RPMI7951 (cell line): ENCODE results near the gene ATRN. TPM values are rescaled to one million over a fixed set of nuclear protein-coding genes. Genes with fewer than 3 reads are reported as not detected.
"Not testable (repeated sequence)": the region's sequence is repeated elsewhere in the genome, so short reads cannot be mapped to it uniquely, and the experiment has no call there.

Source experiments
- DNase-seq: peaks from one replicate; pipeline ENCODE4 v3.0.0-alpha.2; 2012; ENCODE audit warnings: low read depth
- total RNA-seq: library from RNA; depleted of rRNA; stranded (reverse); fragments of >200 nt; shearing (Covaris generic); gene quantifications from 2 replicates; pipeline ENCODE4 v1.2.3, GENCODE V29; 2014

The ATRN gene
- total RNA-seq, 1 experiment from 2014 or later = 30.2 TPM

DNA sequence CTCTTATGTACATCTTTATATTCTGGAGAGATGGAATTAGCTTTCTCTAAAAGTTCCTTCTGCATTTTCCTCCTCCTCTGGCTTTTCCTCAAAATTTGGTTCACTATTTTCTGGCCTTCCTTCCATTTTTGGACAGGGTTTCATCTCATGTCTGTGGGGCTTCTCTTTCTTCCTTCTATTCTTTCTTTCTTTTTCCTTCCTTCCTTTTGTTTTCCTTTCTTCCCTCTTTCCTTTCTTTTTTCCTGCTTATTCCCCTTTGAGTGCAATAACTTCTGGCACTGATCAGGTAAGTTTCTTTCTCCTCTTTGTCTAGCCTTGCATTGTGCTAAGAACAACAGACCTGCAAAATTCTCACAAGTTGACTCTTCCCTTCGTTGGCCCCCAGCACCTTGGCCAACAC lies 5.5 kb upstream of the ATRN start:
- no peak for DNase-seq

DNA sequence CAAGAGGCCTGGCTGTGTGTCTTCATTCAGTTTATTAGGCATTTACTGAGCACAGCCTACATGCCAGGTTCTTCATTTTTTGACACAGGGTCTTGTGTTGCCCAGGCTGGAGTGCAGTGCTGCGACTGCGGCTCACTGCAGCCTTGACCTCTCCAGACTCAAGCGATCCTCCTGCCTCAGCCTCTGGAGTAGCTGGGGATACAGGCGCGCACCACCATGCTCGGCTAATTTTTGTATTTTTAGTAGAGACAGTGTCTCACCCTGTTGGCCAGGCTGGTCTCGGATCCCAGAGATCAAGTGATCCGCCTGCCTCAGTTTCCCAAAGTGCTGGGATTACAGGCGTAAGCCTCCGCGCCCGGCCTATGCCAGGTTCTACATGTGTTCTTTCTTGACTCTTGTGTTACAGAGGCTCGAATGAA lies 601 bp upstream of the ATRN start:
- no peak for DNase-seq

DNA sequence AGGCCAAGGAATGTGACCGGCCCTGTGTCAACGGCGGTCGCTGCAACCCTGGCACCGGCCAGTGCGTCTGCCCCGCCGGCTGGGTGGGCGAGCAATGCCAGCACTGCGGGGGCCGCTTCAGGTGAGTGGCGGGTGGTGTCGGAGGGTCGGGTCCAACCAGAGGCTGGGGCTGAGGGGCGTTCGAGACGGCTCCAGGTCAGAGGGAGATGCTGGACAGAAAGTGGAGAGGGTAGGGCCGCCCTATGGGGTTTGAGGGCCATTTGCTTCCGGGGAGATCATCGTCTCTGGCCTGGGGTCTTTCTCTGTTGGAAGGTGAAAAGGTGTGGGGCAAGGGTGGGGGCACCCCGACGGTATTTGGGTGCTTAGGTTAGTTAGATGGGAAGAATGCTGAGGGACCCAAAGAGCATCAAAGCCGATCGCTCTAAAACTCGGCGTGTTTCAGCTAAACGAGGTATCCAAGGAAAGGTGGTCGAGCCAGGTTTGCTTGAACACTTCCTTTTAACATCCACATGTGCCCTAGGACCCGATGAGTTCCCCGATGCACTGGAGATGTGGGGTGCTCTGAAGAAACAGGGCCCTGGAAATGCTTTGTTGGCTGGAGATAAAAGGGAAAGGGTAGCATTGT lies 691 bp downstream of the ATRN start:
- no peak for DNase-seq

DNA sequence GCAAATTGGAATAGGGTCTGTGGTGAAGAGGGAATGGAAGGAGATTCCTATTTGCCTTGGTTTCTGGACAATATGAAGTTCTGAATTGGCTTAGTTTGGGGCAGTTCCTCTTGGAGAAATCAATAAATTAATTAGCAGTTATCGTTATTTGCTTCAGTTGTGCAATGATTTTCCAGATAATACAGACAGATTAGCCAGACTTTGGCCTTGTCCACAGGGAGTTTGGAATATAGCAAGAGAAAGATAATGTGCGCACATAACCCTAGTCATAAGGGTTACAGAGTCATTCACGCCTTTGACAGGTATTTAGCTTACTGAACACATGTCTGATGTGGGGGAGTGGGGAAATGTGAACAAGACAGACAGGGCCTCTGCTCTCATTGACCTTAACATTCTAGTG lies 1.3 kb downstream of the ATRN start:
- no peak for DNase-seq

DNA sequence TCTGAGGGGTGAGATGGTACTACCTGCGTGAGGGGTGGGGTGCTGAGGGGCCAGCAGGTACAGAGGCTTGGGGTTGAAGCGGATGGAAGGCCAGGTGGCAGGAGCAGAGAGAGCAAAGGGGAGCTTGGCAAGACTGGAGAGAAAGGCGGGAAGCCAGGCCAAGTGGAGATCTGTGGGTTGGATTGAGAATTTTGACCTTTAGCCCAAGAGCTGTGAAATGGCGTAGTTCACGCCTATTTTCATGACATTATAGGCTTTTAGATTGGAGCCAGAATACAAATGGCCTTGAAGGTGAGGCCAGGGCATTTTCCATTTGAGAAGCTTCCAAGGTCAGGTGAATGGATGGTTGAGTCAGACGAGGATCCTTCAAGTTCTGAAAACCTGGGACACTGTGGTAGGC lies 2.5 kb downstream of the ATRN start:
- DNase-seq = no peak

DNA sequence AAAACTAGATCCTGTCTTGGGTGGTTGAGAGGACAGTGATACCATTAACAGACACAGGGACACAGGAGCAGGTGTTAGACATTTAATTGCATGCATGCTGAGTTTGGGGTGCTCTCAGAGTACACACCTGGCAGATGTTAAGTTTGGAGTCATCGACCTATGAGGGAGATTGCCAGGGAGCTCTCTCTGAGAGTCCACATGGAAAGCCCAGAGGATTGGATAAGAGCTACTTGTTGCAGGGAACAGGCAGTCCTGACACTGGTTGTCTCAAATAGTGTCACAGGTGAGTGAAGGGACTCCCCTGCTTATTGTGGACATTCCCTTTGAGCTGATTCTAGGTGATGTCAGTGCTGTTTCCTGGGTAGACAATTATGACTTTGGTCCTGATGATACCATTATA lies 3.1 kb downstream of the ATRN start:
- no peak for DNase-seq

DNA sequence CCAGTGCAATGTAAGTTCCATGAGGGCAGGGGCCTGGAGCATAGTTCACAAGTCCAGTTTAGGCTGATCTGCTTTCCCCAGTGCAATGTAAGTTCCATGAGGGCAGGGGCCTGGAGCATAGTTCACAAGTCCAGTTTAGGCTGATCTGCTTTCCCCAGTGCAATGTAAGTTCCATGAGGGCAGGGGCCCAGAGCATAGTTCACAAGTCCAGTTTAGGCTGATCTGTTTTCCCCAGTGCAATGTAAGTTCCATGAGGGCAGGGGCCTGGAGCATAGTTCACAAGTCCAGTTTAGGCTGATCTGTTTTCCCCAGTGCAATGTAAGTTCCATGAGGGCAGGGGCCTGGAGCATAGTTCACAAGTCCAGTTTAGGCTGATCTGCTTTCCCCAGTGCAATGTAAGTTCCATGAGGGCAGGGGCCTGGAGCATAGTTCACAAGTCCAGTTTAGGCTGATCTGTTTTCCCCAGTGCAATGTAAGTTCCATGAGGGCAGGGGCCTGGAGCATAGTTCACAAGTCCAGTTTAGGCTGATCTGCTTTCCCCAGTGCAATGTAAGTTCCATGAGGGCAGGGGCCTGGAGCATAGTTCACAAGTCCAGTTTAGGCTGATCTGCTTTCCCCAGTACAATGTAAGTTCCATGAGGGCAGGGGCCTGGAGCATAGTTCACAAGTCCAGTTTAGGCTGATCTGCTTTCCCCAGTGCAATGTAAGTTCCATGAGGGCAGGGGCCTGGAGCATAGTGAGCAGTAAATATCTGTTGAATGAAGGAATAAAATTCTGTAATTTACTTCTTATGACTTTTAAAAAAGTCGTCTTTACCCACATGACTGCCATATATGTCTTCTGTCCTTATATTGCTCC lies 6.4 kb downstream of the ATRN start:
- DNase-seq = not testable (repeated sequence)

DNA sequence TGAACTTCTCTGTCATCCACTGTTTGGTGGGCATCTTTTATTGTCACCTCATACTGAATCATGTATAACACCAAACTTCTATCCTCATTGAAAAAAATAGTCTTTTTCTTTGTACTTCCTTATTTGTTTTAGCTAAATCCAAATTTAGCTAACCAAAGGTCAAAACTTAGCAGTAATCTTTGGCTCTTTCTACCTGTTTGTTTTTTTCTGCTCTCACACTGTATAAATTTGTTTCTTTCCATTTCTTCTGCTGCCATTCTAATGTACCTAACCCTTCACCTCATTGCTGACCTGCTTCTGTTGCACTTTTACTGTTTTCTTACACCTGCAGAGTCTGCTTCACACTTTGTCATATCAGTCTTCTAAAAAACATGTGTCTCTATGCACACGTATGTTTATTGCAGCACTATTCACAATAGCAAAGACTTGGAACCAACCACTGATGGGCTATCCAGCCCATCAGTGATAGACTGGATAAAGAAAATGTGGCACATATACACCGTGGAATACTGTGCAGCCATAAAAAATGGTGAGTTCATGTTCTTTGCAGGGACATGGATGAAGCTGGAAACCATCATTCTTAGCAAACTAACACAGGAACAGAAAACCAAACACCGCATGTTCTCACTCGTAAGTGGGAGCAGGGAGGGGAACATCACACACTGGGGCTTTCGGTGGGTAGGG lies 7.2 kb downstream of the ATRN start:
- no peak for DNase-seq

DNA sequence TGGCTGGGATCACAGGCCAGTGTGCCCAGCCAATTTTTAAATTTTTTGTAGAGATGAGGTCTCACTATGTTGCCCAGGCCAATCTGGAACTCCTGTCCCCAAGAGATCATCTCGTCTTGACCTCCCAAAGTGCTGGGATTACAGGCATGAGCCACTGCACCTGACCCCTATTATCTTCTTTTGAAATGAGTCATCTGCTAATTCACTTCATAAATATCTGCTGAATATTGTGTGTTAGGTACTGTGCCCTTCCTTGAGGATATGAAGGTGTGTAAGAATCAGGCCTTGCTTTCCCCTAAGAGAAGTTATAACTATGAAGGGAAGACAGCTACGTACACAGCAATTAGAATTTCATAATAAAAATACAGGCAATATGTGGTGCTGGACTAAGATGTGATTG lies 8.2 kb downstream of the ATRN start:
- DNase-seq = no peak

DNA sequence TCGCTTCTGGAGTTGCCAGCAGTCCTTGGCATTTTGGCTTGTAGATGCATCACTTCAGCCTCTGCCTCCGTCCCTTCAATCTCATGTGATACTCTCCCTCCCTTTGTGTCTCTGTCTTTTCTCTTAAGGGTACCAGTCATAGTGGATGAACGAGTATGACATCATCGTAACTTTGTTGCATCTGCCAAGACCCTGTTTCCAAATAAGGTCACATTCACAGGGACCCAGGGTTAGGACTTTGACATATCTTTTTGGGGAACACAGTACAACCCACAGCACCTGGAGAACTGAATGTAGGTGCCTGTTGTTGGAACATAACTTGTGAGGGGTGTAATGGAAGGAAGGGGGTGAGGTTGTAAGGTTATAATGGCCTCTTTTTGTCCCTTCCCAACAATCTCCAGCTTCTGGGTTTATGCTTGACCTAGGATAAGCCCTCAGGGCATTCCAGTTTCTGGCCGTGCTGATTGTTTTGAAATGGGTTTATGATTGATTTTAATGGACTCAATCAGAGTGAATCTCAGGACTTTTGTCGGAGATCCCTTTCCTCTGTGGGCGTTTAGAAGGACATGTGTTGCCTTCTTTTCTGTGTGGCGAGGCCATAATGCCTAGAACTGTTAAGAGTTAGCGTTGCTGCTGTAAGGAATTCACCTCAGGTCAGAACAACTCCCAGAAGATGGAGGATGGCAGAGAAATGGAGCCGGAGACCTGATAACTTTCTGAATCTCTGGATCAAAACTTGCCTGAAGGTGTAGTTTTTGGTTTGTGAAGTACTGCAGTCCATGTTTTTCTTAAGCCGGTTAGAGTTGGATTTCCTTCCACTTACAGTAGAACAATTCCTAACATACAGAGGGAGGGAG lies 9.2 kb downstream of the ATRN start:
- no peak for DNase-seq

DNA sequence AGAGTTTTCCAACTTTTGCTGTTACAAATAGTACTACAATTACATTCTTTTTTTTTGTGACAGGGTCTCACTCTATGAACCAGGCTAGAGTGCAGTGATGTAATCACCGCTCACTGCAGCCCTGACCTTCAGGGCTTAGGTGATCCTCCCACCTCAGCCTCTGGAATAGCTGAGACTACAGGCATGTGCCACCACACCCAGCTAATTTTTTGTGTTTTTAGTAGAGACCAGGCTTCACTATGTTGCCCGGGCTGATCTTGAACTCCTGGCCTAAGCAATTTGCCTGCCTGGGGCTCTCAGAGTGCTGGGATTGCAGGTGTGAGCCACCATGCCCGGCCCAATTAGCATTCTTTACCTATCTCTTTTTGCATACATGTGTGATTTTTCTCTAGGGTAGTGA lies 12.5 kb downstream of the ATRN start:
- DNase-seq = no peak

DNA sequence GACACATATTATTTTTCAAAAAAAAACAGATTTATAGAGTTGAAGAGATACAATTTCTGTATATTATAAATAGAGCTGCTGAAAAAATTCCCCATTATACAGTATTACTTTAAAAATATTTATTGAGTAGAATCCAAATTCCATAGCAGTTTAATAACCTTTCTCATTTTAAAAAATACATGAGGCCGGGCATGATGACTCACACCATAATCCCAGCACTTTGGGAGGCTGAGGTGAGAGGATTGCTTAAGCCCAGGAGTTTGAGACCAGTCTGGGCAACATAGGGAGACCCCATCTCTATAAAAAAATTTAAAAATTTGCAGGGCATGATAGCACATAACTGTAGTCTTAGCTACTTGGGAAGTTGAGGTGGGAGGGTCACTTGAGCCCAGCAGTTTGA lies 13.0 kb downstream of the ATRN start:
- no peak for DNase-seq

DNA sequence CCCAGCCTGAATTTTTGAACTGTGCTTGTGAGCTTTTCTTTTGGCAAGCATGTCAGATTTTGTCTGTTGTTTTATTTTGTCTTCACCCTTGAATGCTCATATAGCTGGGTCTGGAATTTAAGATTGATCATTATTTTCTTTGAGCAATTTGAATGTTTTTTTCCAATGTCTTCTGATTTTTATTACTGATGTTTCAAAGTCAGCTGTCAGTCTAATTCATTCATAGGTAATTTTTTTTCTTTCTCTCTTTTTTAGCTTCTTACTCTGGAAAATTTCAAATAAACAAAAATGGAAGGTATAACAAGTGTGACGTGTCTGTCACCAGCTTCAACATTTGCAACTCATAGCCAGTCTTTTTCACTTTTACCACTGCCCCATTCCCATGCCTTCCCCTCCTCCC lies 15.1 kb downstream of the ATRN start:
- no peak for DNase-seq

DNA sequence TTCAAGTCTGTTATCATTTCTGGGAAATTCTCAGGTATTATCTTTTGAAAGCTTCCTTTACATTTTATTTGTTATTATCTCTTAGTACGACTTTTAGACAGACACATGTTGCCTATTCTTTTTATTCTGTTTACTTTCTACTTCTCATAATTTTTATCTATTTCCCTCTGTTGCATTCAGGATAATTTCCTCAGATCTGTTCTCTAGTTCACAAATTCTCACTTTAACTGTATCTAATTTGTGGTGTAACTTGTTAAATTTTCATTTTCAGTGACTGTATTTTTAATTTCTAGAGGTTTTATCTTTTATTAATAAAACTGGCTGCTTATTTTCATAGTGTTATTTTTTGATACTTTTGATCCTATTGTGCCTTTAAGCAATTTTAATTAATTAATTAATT lies 16.0 kb downstream of the ATRN start:
- DNase-seq = no peak

DNA sequence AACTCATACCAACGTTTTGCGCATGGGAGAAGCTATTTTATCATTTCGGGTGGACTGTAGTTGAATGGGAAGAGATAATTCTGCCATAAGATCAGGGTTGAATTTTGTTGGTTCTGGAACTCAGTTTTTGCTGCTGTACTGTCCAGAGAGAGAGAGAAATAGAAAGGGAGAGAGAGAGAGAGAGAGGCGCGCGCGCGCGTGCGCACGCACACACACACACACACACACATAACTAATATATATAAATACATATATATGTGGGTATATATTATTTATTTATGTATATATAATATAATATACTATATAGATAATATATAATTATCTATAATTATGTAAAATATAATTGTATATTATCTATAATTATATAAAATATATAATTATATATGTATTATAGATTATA lies 21.9 kb downstream of the ATRN start:
- no peak for DNase-seq

DNA sequence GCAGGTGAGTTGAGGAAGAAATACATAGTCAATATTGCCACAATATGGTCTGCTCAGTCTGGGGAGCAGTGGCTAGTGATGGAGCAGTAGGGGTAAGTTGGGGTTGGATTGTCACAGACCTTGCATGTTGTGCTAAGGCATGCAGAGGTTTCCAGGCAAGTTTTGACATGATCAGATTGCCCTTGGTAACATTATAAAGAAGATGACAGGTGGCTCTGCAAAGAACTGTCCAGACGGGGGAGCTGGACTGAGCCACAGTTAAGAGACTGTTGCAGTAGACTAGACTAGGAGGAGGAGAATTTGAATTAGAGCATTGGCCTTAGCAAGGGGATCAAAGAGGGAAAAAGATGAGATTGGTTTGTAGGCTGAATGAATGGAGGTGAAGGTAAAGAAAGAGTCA lies 23.4 kb downstream of the ATRN start:
- no peak for DNase-seq

DNA sequence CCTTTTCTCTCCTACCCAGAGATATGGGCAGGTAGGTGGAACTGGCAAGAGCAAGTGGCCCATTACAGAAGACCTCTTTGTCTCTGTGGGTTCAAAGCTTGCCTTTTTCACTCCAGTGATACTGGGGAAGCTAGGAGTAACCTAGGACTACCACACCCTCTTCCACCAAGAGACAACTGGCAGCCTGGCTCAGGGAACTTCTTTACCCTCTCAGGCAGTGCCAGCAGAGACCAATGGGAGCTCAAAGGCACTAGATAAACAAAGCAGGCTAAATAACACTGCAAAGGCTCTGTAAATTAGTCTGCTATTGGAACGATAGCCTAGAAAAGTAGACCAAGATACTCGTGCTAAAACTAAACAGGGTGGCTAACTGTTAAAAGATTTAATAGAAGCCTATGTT lies 32.1 kb downstream of the ATRN start:
- no peak for DNase-seq

DNA sequence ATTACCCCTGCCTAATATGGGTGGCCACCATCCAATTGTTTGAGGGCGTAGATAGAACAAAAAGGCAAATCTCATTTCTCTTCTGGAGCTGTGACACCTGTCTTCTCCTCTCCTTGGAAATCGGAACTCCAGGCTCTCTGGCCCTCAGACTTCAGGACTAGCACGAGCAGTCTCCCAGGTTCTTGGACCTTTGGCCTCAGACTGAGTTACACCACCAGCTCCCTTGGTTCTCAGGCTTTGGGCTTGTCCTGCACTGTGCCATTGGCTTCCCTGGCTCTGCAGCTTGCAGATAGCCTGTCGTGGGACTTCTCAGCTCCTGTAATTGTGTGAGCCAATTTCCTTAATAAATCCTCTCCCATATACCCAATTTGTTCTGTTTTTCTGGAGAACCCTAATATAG lies 34.3 kb downstream of the ATRN start:
- DNase-seq = no peak

DNA sequence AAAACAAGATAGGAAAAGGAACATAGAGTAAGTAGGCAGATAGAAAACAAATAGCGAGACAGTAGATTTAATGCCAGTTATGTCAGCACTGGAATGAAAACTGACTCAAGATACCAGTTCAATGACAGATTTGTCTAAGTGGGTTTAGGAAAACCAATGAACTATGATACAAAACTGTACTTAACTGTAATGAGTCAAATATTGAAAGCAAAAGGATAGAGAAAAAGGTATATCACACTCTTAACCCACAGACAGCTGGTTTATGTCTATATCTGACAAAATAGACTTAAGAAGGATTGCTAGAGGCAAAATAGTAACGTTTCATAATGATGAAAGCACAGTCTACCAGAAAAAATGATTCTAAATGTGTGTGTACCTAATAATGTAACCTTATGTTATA lies 38.2 kb downstream of the ATRN start:
- no peak for DNase-seq

DNA sequence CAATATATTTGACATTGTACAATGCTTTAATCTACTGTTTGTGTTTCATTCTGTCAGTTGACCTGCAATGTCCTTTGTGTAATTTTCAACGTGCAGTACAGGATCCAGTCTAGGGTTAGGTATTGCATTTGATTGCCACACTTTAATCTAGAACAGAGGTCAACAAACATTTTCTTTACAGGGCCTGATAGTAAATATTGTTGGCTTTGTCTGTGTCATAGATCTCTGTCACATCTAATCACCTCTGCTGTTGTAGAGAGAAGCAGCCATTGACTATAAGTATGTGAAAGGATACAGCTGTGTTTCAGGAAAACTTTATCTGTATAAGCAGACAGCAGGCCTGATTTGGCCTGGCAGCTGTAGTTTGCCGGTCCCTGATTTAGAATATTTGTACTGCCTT lies 39.3 kb downstream of the ATRN start:
- no peak for DNase-seq

DNA sequence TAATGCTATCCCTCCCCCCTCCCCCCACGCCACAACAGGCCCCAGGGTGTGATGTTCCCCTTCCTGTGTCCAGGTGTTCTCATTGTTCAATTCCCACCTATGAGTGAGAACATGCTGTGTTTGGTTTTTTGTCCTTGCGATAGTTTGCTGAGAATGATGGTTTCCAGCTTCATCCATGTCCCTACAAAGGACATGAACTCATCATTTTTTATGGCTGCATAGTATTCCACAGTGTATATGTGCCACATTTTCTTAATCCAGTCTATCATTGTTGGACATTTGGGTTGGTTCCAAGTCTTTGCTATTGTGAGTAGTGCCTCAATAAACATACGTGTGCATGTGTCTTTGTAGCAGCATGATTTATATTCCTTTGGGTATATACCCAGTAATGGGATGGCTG lies 41.4 kb downstream of the ATRN start:
- DNase-seq = not testable (repeated sequence)

DNA sequence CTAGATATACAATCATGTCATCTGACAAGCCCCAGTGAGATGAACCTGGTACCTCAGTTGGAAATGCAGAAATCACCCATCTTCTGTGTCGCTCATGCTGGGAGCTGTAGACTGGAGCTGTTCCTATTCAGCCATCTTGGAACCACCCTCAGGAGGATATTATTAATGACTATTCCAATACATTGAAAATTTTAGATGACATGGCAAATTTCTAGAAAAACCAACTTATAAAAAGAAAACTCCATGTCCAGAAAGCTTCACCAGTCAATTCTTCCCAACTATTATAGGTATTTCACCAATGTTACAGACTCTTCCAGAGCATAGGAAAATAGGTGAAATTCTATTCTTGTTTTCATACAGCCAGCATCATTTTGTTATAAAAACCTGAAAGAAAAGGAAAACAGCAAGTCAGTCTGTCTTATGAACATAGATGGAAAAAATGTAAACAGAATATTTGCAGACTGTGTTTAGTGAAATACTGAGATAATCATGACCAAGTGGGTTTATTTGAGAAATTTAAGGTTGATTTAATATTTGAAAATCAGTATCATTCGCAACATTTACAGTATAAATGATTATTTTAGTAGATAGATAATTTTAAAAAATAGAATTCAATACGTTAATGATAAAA lies 43.3 kb downstream of the ATRN start:
- DNase-seq = no peak
